Kidney epithelial cell (primary cell): ENCODE measurements around the gene CNNM3. TPM values are rescaled to one million over a fixed set of nuclear protein-coding genes. Genes with fewer than 3 reads are reported as not detected.

Experiments used
- DNase-seq: peaks from one replicate; pipeline ENCODE4 v3.0.0-alpha.2; 2010; ENCODE audit warnings: low read depth
- H3K27me3 ChIP-seq: 2 replicates; pipeline ENCODE4 v1.6.0; 2011; ENCODE audit warnings: low read length; ENCODE audit not compliant: control insufficient read depth, insufficient read depth
- H3K36me3 ChIP-seq: 2 replicates; pipeline ENCODE4 v1.5.1; 2011; ENCODE audit warnings: low read length; ENCODE audit not compliant: control insufficient read depth, insufficient read depth
- H3K4me3 ChIP-seq: 2 replicates; pipeline ENCODE4 v1.5.1; 2011; ENCODE audit warnings: low read depth, mild to moderate bottlenecking, control low read depth, low read length
- total RNA-seq: library from RNA; depleted of rRNA; stranded (reverse); fragments of >200 nt; gene quantifications from 2 replicates; pipeline ENCODE4 v1.2.3, GENCODE V29; 2015
- TF ChIP-seq, protein P1 (sequence below): IDR thresholded peaks from 2 replicates; pipeline ENCODE4 v1.5.1; 2011; ENCODE audit warnings: mild to moderate bottlenecking, moderate library complexity, low read length, control low read depth, inconsistent platforms; ENCODE audit not compliant: insufficient read depth, poor library complexity, severe bottlenecking

The CNNM3 gene
- total RNA-seq, 1 donor from 2014 or later = 9.2 TPM

GRCh38 chr2:96874198-96874831, 58.2 kb downstream of the CNNM3 start:
- no peak for DNase-seq
- TF ChIP-seq, protein P1, sequence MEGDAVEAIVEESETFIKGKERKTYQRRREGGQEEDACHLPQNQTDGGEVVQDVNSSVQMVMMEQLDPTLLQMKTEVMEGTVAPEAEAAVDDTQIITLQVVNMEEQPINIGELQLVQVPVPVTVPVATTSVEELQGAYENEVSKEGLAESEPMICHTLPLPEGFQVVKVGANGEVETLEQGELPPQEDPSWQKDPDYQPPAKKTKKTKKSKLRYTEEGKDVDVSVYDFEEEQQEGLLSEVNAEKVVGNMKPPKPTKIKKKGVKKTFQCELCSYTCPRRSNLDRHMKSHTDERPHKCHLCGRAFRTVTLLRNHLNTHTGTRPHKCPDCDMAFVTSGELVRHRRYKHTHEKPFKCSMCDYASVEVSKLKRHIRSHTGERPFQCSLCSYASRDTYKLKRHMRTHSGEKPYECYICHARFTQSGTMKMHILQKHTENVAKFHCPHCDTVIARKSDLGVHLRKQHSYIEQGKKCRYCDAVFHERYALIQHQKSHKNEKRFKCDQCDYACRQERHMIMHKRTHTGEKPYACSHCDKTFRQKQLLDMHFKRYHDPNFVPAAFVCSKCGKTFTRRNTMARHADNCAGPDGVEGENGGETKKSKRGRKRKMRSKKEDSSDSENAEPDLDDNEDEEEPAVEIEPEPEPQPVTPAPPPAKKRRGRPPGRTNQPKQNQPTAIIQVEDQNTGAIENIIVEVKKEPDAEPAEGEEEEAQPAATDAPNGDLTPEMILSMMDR = no peak
- Histone ChIP-seq H3K27me3 (no peaks in the 10 kb centered on the region), H3K4me3 (no peak overlapping the region), H3K36me3 (no peaks in the 10 kb centered on the region)

DNA sequence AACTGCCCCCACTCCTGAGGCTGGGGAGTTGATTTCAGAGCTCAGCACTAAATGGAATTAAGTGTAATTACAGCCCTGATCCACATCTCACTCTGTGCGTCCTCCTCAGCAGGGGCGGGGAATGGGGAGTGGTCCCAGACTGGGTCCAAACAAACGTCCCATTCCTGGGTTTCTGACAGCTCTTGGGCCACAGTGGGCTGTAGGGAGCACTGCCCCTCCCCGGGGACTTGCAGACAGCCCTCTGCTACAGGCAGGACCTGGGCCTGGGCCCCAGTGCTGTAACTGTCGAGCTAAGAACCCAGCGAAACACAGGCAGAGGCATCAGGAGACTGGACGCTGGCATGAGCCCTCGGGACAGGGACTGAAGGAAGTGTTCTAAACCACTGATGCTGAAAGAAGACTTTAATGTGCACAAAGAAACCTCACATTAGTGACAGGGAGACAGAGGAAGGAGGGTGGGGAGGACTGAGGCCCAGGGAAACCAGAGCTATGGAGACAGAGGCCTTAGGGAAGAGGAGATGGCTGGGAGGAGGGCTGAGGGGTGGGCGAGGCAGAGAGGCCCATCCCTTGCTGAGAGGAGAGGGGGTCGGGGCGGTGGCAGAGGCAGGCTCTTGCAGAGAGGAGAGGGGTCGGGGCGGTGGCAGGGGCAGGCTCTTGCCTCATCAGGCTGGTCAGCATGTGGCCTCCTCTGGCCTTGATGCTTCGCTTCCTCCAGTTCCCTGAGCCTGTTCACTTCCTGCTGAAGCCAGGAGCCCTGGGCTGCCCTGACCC, 59.6 kb downstream of the CNNM3 start:
- H3K36me3 ChIP-seq = no peaks in the 10 kb centered on the region
- no peak for DNase-seq
- TF ChIP-seq, protein P1 = no peak
- no peak overlapping the region for H3K4me3 ChIP-seq
- no peaks in the 10 kb centered on the region for H3K27me3 ChIP-seq

GRCh38 chr2:96876269-96877041, 60.4 kb downstream of the CNNM3 start:
- Histone ChIP-seq H3K27me3 (peaks cover 2% of the 10 kb centered on the region), H3K4me3 (no peak overlapping the region), H3K36me3 (no peaks in the 10 kb centered on the region)
- TF ChIP-seq, protein P1 = no peak
- no peak for DNase-seq

- H3K36me3 ChIP-seq = no peaks in the 10 kb centered on the region
- TF ChIP-seq, protein P1 = no peak
These were observed 61.0 kb downstream of the CNNM3 start for GRCh38 chr2:96877042-96877451.

GRCh38 chr2:96877631-96878092, 61.6 kb downstream of the CNNM3 start:
- Histone ChIP-seq H3K4me3 (no peak overlapping the region), H3K36me3 (no peaks in the 10 kb centered on the region), H3K27me3 (peaks cover 2% of the 10 kb centered on the region)
- no peak for DNase-seq
- TF ChIP-seq, protein P1 = no peak

More at GRCh38 chr2:96877042-96877451, 61.0 kb downstream of the CNNM3 start:
- Histone ChIP-seq H3K4me3 (no peak overlapping the region), H3K27me3 (peaks cover 2% of the 10 kb centered on the region)
- no peak for DNase-seq
